Small intestine (tissue), 7 donors: Measurements from ENCODE around the gene CCDC149. TPM values are rescaled to one million over a fixed set of nuclear protein-coding genes. Genes with fewer than 3 reads are reported as not detected.
"Not testable (repeated sequence)": the region's sequence is repeated elsewhere in the genome, so short reads cannot be mapped to it uniquely, and the experiment has no call there.

ENCODE experiments used
- DNase-seq, 2 donors: peaks; one replicate each; pipeline versions ENCODE4 v3.0.0 to v3.0.0-alpha.2; 2013
- FAIRE-seq: peaks from 2 replicates; lab custom pipeline; 2012; peaks lifted over from hg19 to GRCh38; lab: Jason Lieb, UNC
- H3K27ac ChIP-seq, 3 donors: one replicate each; pipeline ENCODE4 v1.5.1; 2013; ENCODE audit warnings: low read length in 2 of 3, mild to moderate bottlenecking in 2 of 3, control low read depth in 1 of 3, inconsistent platforms in 1 of 3, low read depth in 1 of 3, moderate library complexity in 1 of 3
- H3K27me3 ChIP-seq, 3 donors: one replicate each; pipeline ENCODE4 v1.6.1; 2013; ENCODE audit warnings: low read length in 3 of 3, inconsistent platforms in 1 of 3; ENCODE audit not compliant: control insufficient read depth in 3 of 3, insufficient read depth in 3 of 3
- H3K36me3 ChIP-seq, 3 donors: one replicate each; pipeline ENCODE4 v1.6.1; 2013; ENCODE audit warnings: low read length in 3 of 3, inconsistent platforms in 1 of 3, low read depth in 1 of 3, mild to moderate bottlenecking in 1 of 3, moderate library complexity in 1 of 3; ENCODE audit not compliant: control insufficient read depth in 3 of 3, insufficient read depth in 2 of 3
- H3K4me1 ChIP-seq, 3 donors: one replicate each; pipeline ENCODE4 v1.6.1; 2013; ENCODE audit warnings: low read length in 2 of 3, inconsistent platforms in 1 of 3, low read depth in 1 of 3, mild to moderate bottlenecking in 1 of 3, moderate library complexity in 1 of 3; ENCODE audit not compliant: control insufficient read depth in 3 of 3, insufficient read depth in 2 of 3
- H3K4me3 ChIP-seq, 3 donors: one replicate each; pipeline ENCODE4 v1.5.1; 2013; ENCODE audit warnings: low read length in 3 of 3, control low read depth in 1 of 3, inconsistent platforms in 1 of 3, low read depth in 1 of 3, mild to moderate bottlenecking in 1 of 3, moderate library complexity in 1 of 3
- H3K9me3 ChIP-seq, 2 donors: one replicate each; pipeline ENCODE4 v1.6.1; 2013; ENCODE audit warnings: low read depth in 1 of 2, low read length in 1 of 2; ENCODE audit not compliant: control insufficient read depth in 2 of 2, insufficient read depth in 1 of 2
- WGBS, 3 donors: extraction: QIAGEN DNeasy Blood & Tissue Kit; methylation state at CpG; one replicate each; pipeline ENCODE4 v1.1.7; 2013; 5-methylcytosine and 5-hydroxymethylcytosine counted together
- polyA plus RNA-seq, 4 donors: library from polyadenylated mRNA; stranded (reverse) in 3 of 4; unstranded in 1 of 4; fragments of 200-250 nt in 3 of 4; fragments of 120-200 nt in 1 of 4; gene quantifications; one replicate each; pipeline versions ENCODE4 v1.2.1 to v1.2.3, GENCODE V29; 2013
- donor health status: healthy with polysubstance abuse.
- donor health status: control.
- donor health status: control.
- donor health status: Bipolar disorder and iron deficiency.
- donor health status: healthy.

Gene CCDC149
- polyA plus RNA-seq, 4 donors, result 2.2 to 13.2 (median 5.2) TPM

- 16 to 20% (median 17%) methylated on average over 24 to 25 of the region's 25 CpGs for WGBS, 3 donors
- H3K4me3 ChIP-seq, result peak overlapping the region; percentile 49 to 53 (median 53)
These were observed 260 bp upstream of the CCDC149 start for GRCh38 chr4:24913119-24913485.

GRCh38 chr4:24910499-24910898 lies 2.3 kb downstream of the CCDC149 start:
- FAIRE-seq (no peak), DNase-seq (no peak)
- WGBS, 3 donors, result 97 to 100% (median 100%) methylated on average over 1 of the region's 1 CpG
- peaks cover 0 to 22% (median 0%) of the 10 kb centered on the region in 3 donors for H3K36me3 ChIP-seq
- no peaks in the 10 kb centered on the region for H3K27me3 ChIP-seq
- no peak overlapping the region for H3K27ac ChIP-seq
- H3K4me1 ChIP-seq, result no peaks in the 10 kb centered on the region
- H3K4me3 ChIP-seq, result no peak overlapping the region
- peaks cover 0 to 28% of the 10 kb centered on the region in 2 donors for H3K9me3 ChIP-seq

More at GRCh38 chr4:24913119-24913485, 260 bp upstream of the CCDC149 start:
- Histone ChIP-seq H3K9me3 (peaks cover 0 to 28% of the 10 kb centered on the region in 2 donors), H3K27ac (peak overlapping the region in 2 of 3 donors; percentile 55 to 76), H3K27me3 (no peaks in the 10 kb centered on the region), H3K36me3 (peaks cover 0 to 19% (median 0%) of the 10 kb centered on the region in 3 donors), H3K4me1 (no peaks in the 10 kb centered on the region)
- no peak for DNase-seq
- no peak for FAIRE-seq

GRCh38 chr4:24909606-24910005 lies 3.2 kb downstream of the CCDC149 start:
- not testable (repeated sequence) for H3K4me1 ChIP-seq, FAIRE-seq, DNase-seq, H3K4me3 ChIP-seq, H3K27me3 ChIP-seq, H3K27ac ChIP-seq
- WGBS, 3 donors, result 77 to 90% (median 87%) methylated on average over 3 of the region's 3 CpGs
- Histone ChIP-seq H3K9me3 (peaks cover 0 to 25% of the 10 kb centered on the region in 2 donors), H3K36me3 (peaks cover 0 to 22% (median 0%) of the 10 kb centered on the region in 3 donors)

GRCh38 chr4:24897639-24898038 lies 15.2 kb downstream of the CCDC149 start:
- H3K27ac ChIP-seq, result no peak overlapping the region
- H3K9me3 ChIP-seq, result no peaks in the 10 kb centered on the region
- no peaks in the 10 kb centered on the region for H3K4me1 ChIP-seq
- 83 to 93% (median 88%) methylated on average over 6 of the region's 6 CpGs for WGBS, 3 donors
- no peak for FAIRE-seq
- no peaks in the 10 kb centered on the region for H3K27me3 ChIP-seq
- peaks cover 0 to 2% (median 0%) of the 10 kb centered on the region in 3 donors for H3K36me3 ChIP-seq
- DNase-seq, result no peak
- H3K4me3 ChIP-seq, result no peak overlapping the region

GRCh38 chr4:24896977-24897376 lies 15.9 kb downstream of the CCDC149 start:
- Histone ChIP-seq H3K27me3 (no peaks in the 10 kb centered on the region), H3K27ac (no peak overlapping the region), H3K36me3 (peaks cover 0 to 2% (median 0%) of the 10 kb centered on the region in 3 donors), H3K4me1 (no peaks in the 10 kb centered on the region), H3K4me3 (no peak overlapping the region), H3K9me3 (no peaks in the 10 kb centered on the region)
- 79 to 80% (median 80%) methylated on average over 5 of the region's 5 CpGs for WGBS, 3 donors
- no peak for DNase-seq
- FAIRE-seq, result no peak

- FAIRE-seq (no peak), DNase-seq (peak; percentile 2 to 25)
- H3K27ac ChIP-seq, result no peak overlapping the region
- H3K9me3 ChIP-seq, result no peaks in the 10 kb centered on the region
- H3K4me3 ChIP-seq, result no peak overlapping the region
- WGBS, 3 donors, result 10 to 45% (median 25%) methylated on average over 3 of the region's 3 CpGs
- no peaks in the 10 kb centered on the region for H3K27me3 ChIP-seq
- no peaks in the 10 kb centered on the region for H3K4me1 ChIP-seq
- H3K36me3 ChIP-seq, result peaks cover 0 to 2% (median 0%) of the 10 kb centered on the region in 3 donors
These were observed 16.8 kb downstream of the CCDC149 start for GRCh38 chr4:24896056-24896455.

GRCh38 chr4:24895461-24895860 lies 17.4 kb downstream of the CCDC149 start:
- WGBS, 3 donors, result 90 to 94% (median 92%) methylated on average over 1 of the region's 1 CpG
- no peak overlapping the region for H3K27ac ChIP-seq
- H3K36me3 ChIP-seq, result peaks cover 0 to 2% (median 0%) of the 10 kb centered on the region in 3 donors
- no peaks in the 10 kb centered on the region for H3K9me3 ChIP-seq
- H3K27me3 ChIP-seq, result no peaks in the 10 kb centered on the region
- H3K4me3 ChIP-seq, result no peak overlapping the region
- H3K4me1 ChIP-seq, result no peaks in the 10 kb centered on the region
- FAIRE-seq (no peak), DNase-seq (no peak)

- WGBS, 3 donors, result 93 to 95% (median 94%) methylated on average over 9 of the region's 9 CpGs
- H3K4me3 ChIP-seq, result no peak overlapping the region
- H3K36me3 ChIP-seq, result peaks cover 0 to 2% (median 0%) of the 10 kb centered on the region in 3 donors
- no peaks in the 10 kb centered on the region for H3K9me3 ChIP-seq
- H3K27ac ChIP-seq, result no peak overlapping the region
- FAIRE-seq (no peak), DNase-seq (no peak)
- no peaks in the 10 kb centered on the region for H3K4me1 ChIP-seq
- H3K27me3 ChIP-seq, result no peaks in the 10 kb centered on the region
These were observed 18.0 kb downstream of the CCDC149 start for GRCh38 chr4:24894846-24895245.

- H3K4me1 ChIP-seq, result no peaks in the 10 kb centered on the region
- H3K27ac ChIP-seq, result no peak overlapping the region
- no peaks in the 10 kb centered on the region for H3K27me3 ChIP-seq
- 83 to 100% (median 100%) methylated on average over 1 of the region's 1 CpG for WGBS, 3 donors
- DNase-seq, result no peak
- H3K9me3 ChIP-seq, result no peaks in the 10 kb centered on the region
- FAIRE-seq, result no peak
- H3K4me3 ChIP-seq, result no peak overlapping the region
- H3K36me3 ChIP-seq, result peaks cover 0 to 4% (median 0%) of the 10 kb centered on the region in 3 donors
These were observed 18.6 kb downstream of the CCDC149 start for GRCh38 chr4:24894243-24894642.
